ENCODE results near the gene UGCG. TPM values are rescaled to one million over a fixed set of nuclear protein-coding genes. Genes with fewer than 3 reads are reported as not detected.

UGCG gene
- total and polyA plus RNA-seq, 2 of the 4 experiments (the other 2 are of a cell fraction): 84.2 to 104 TPM

DNA sequence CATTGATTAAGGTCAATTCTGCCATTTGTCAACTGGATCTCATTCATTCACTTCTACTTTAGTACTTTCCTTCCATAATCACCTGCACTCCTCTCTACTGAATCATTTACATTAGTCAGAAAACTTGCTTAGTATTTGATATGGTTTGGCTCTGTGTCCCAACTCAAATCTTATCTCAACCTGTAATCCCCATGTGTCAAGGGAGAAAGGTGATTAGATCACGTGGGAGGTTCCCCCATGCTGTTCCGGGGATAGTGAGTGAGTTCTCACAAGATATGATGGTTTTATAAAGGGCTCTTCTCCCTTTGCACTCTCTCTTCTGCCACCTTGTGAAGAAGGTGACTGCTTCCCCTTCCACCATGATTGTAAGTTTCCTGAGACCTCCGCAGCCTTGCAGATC, 23.7 kb upstream of the UGCG start:
- CTCF ChIA-PET: no interaction called here
- Histone ChIP-seq H2BK120ac (ENCODE audit: low read depth, low read length) (no peak overlapping the region), H3K9me3 (ENCODE audit: control insufficient read depth, insufficient read depth, low read length) (no peaks in the 10 kb centered on the region), H2BK15ac (ENCODE audit: low read depth, low read length) (no peak overlapping the region), H4K20me1 (ENCODE audit: insufficient read depth, low read length) (no peaks in the 10 kb centered on the region), H2AK9ac (replicated peaks; ENCODE audit: low read depth, low read length, poor library complexity) (no peak overlapping the region), H3K4me1 (ENCODE audit: control insufficient read depth, insufficient read depth, low read length) (no peaks in the 10 kb centered on the region), H3K27me3 (ENCODE audit: control insufficient read depth, insufficient read depth, low read length) (no peaks in the 10 kb centered on the region), H4K8ac (ENCODE audit: low read depth in 2 of 2, low read length in 2 of 2) (no peak overlapping the region), H3K23ac (ENCODE audit: low read depth, low read length) (no peak overlapping the region), H3K9ac (ENCODE audit: low read depth, low read length) (no peak overlapping the region), H4K5ac (ENCODE audit: low read depth, low read length) (no peak overlapping the region), H2AFZ (replicated peaks; ENCODE audit: low read length, poor library complexity) (no peak overlapping the region), H3K4ac (ENCODE audit: low read depth, low read length) (no peak overlapping the region), H3K4me2 (ENCODE audit: low read depth, low read length) (no peak overlapping the region), H2BK20ac (ENCODE audit: low read depth, low read length) (no peak overlapping the region), H3K27ac (ENCODE audit: insufficient read depth, low read length) (no peak overlapping the region), H3K18ac (ENCODE audit: low read depth, low read length) (no peak overlapping the region), H3K4me3 (ENCODE audit: insufficient read depth, low read depth, low read length) (no peak overlapping the region), H3K79me1 (ENCODE audit: low read depth in 1 of 2, low read length in 2 of 2) (no peaks in the 10 kb centered on the region), H2BK5ac (ENCODE audit: low read depth, low read length, poor library complexity, severe bottlenecking) (no peak overlapping the region), H4K91ac (ENCODE audit: insufficient read depth, low read depth, low read length) (no peak overlapping the region), H3K14ac (replicated peaks; ENCODE audit: low read depth, low read length) (no peak overlapping the region), H3K36me3 (ENCODE audit: control insufficient read depth, insufficient read depth, low read length) (no peaks in the 10 kb centered on the region), H3K9me1 (ENCODE audit: insufficient read depth, low read length) (no peaks in the 10 kb centered on the region), H3K56ac (ENCODE audit: extremely low read depth, insufficient read depth, low read length) (no peak overlapping the region), H2AK5ac (ENCODE audit: low read depth, low read length) (no peak overlapping the region; the same call in 1 of the 2 replicates)
- in situ Hi-C loops (cut with MboI; ENCODE audit: low sequenced_read_pairs) (no loop called here), intact Hi-C loops (cut with micrococcal nuclease) (no loop called here), dilution Hi-C loops (cut with HindIII; ENCODE audit: low sequenced_read_pairs, unreplicated experiment) (no loop called here)
- WGBS, 2 experiments (ENCODE audit: extremely low coverage in 2 of 2, insufficient read length in 1 of 2): no CpG with 5 or more reads among the region's 3 CpGs
- TF ChIP-seq CHD1 (IDR thresholded peaks at IDR 0.05; ENCODE audit: low read depth, low read length) (no peak), MAFK (IDR thresholded peaks at IDR 0.05; ENCODE audit: low read depth, low read length) (no peak), BHLHE40 (IDR thresholded peaks at IDR 0.05; ENCODE audit: low read depth, low read length) (no peak), NFE2L2 (IDR thresholded peaks at IDR 0.05; ENCODE audit: low read depth, low read length) (no peak), SMC3 (IDR thresholded peaks at IDR 0.05; ENCODE audit: low read depth, low read length) (no peak), FOS (IDR thresholded peaks at IDR 0.05; ENCODE audit: low read depth, low read length) (no peak), RCOR1 (IDR thresholded peaks at IDR 0.05; ENCODE audit: insufficient replicate concordance, low read length) (no peak)
- TF ChIP-seq, protein P1, sequence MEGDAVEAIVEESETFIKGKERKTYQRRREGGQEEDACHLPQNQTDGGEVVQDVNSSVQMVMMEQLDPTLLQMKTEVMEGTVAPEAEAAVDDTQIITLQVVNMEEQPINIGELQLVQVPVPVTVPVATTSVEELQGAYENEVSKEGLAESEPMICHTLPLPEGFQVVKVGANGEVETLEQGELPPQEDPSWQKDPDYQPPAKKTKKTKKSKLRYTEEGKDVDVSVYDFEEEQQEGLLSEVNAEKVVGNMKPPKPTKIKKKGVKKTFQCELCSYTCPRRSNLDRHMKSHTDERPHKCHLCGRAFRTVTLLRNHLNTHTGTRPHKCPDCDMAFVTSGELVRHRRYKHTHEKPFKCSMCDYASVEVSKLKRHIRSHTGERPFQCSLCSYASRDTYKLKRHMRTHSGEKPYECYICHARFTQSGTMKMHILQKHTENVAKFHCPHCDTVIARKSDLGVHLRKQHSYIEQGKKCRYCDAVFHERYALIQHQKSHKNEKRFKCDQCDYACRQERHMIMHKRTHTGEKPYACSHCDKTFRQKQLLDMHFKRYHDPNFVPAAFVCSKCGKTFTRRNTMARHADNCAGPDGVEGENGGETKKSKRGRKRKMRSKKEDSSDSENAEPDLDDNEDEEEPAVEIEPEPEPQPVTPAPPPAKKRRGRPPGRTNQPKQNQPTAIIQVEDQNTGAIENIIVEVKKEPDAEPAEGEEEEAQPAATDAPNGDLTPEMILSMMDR (conservative IDR thresholded peaks at IDR 0.05; ENCODE audit: low read depth, low read length): no peak
- TF ChIP-seq, protein P2, sequence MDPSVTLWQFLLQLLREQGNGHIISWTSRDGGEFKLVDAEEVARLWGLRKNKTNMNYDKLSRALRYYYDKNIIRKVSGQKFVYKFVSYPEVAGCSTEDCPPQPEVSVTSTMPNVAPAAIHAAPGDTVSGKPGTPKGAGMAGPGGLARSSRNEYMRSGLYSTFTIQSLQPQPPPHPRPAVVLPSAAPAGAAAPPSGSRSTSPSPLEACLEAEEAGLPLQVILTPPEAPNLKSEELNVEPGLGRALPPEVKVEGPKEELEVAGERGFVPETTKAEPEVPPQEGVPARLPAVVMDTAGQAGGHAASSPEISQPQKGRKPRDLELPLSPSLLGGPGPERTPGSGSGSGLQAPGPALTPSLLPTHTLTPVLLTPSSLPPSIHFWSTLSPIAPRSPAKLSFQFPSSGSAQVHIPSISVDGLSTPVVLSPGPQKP (IDR thresholded peaks at IDR 0.05; ENCODE audit: borderline replicate concordance, low read depth, low read length): no peak
- TF ChIP-seq, protein P3, sequence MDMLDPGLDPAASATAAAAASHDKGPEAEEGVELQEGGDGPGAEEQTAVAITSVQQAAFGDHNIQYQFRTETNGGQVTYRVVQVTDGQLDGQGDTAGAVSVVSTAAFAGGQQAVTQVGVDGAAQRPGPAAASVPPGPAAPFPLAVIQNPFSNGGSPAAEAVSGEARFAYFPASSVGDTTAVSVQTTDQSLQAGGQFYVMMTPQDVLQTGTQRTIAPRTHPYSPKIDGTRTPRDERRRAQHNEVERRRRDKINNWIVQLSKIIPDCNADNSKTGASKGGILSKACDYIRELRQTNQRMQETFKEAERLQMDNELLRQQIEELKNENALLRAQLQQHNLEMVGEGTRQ (IDR thresholded peaks at IDR 0.05; ENCODE audit: low read depth, low read length): no peak
- ATAC-seq (ENCODE audit: low read depth): no peak
- POLR2A ChIA-PET (ENCODE audit: unreplicated experiment): no interaction called here
- DNase-seq: no peak
- BruUV-seq (replicated peaks): no TSS peak
